Endodermal cell (in vitro differentiated cells): ENCODE data around the gene ATP8B4. TPM values are rescaled to one million over a fixed set of nuclear protein-coding genes. Genes with fewer than 3 reads are reported as not detected.

Experiments used
- DNase-seq: peaks from one replicate; pipeline ENCODE4 v3.0.0-alpha.2; 2017
- H3K27ac ChIP-seq: 2 replicates; pipeline ENCODE4 v1.5.1; 2013; ENCODE audit warnings: mild to moderate bottlenecking, low read depth, low read length, moderate library complexity
- H3K27me3 ChIP-seq: 2 replicates; pipeline ENCODE4 v1.6.1; 2013; ENCODE audit warnings: mild to moderate bottlenecking, low read length, moderate library complexity; ENCODE audit not compliant: insufficient read depth, control insufficient read depth, poor library complexity, severe bottlenecking
- H3K36me3 ChIP-seq: 2 replicates; pipeline ENCODE4 v1.7.0; 2013; ENCODE audit warnings: mild to moderate bottlenecking, low read length, moderate library complexity; ENCODE audit not compliant: control insufficient read depth, insufficient read depth
- H3K4me1 ChIP-seq: one replicate; pipeline ENCODE4 v1.7.0; 2013; ENCODE audit warnings: low read length; ENCODE audit not compliant: control insufficient read depth, insufficient read depth
- H3K4me3 ChIP-seq: 2 replicates; pipeline ENCODE4 v1.5.1; 2013; ENCODE audit warnings: mild to moderate bottlenecking, low read length, moderate library complexity
- H3K9ac ChIP-seq: 2 replicates; pipeline ENCODE4 v1.6.1; 2013; ENCODE audit warnings: mild to moderate bottlenecking, low read length, moderate library complexity; ENCODE audit not compliant: poor library complexity, severe bottlenecking; ENCODE audit errors: extremely low read depth
- H3K9me3 ChIP-seq: 2 replicates; pipeline ENCODE4 v1.6.1; 2013; ENCODE audit warnings: mild to moderate bottlenecking, low read length, moderate library complexity; ENCODE audit not compliant: control insufficient read depth
- H3K27ac Mint-ChIP-seq: 2 replicates; pipeline ENCODE4 v1.8.0; 2020; ENCODE audit warnings: mixed read lengths
- H3K27me3 Mint-ChIP-seq: 2 replicates; pipeline ENCODE4 v1.8.0; 2021; ENCODE audit warnings: mild to moderate bottlenecking, mixed read lengths; ENCODE audit not compliant: insufficient read depth
- H3K36me3 Mint-ChIP-seq: 2 replicates; pipeline ENCODE4 v1.8.0; 2020; ENCODE audit warnings: low read depth, mixed read lengths
- H3K4me1 Mint-ChIP-seq: 2 replicates; pipeline ENCODE4 v1.8.0; 2020; ENCODE audit warnings: mixed read lengths
- H3K4me3 Mint-ChIP-seq: 2 replicates; pipeline ENCODE4 v1.8.0; 2020; ENCODE audit warnings: mild to moderate bottlenecking, moderate library complexity, mixed read lengths
- H3K9me3 Mint-ChIP-seq: 2 replicates; pipeline ENCODE4 v1.8.0; 2020; ENCODE audit warnings: mild to moderate bottlenecking, mixed read lengths
- CTCF ChIP-seq: fragments of 200-600 bp; sonication (generic); conservative IDR thresholded peaks from 2 replicates; pipeline ENCODE4 v1.5.0; 2021; ENCODE audit warnings: antibody characterized with exemption, mild to moderate bottlenecking
- WGBS, 2 experiments: methylation state at CpG; one replicate each; pipeline versions ENCODE4 v1.1.5 to v1.1.7; 2013; ENCODE audit warnings: missing lambda C conversion rate in 2 of 2, mixed read lengths in 1 of 2; ENCODE audit not compliant: insufficient coverage in 1 of 2, insufficient read length in 1 of 2; 5-methylcytosine and 5-hydroxymethylcytosine counted together
- total RNA-seq, 2 donors: library from RNA; stranded (reverse); fragmentation: NEBNext Ultra II Directional in 1 of 2; extraction: Animal tissue kit (Norgen Biotek cat#: 25700) in 1 of 2; gene quantifications; 2 replicates in 1 of 2; 3 replicates in 1 of 2; pipeline ENCODE4 v1.2.1, GENCODE V29; 2021

Gene ATP8B4
- total RNA-seq, 2 donors from 2014 or later = 0.64 to 0.95 TPM

DNA sequence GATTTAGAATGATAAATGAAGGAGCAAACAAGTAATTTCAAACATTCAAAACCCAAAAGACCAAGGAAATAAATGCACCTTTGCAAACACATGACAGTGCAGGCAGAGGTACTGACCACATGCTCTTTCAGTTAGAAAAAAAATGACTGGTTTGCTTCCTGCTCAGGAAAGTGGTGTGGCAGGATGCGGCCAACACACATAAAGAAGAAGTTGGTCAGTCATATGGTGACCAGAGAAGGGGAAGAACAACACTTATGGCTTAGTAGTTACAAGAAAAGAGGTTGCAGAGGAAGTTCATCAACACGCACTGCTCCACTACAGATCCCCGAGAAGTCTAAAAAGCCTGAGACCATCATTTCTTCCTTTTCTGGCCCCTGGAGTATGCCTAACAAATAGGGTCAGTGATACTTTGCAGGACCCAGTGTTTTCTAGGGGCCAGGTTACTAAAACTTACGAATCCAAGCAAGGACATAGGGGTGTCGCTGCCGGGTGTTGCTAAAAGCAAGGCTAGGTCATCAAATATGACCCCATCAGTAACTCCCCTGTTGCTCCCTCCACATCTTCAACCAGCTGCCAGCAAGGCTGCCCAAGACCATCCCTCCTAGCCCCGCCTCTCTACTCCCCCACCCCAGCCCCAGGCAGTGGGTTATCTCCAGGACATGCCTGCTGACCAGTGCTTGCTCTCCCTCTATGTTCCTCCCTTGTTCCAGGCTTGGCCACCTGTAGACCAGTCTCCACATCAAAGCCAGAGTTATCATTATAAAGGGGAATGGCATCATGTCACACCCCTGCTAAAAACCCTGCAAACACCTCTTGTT is 11.2 kb downstream of the ATP8B4 start:
- no peaks in the 10 kb centered on the region for H3K4me1 Mint-ChIP-seq

GRCh38 chr15:50107157-50107556 is 11.9 kb downstream of the ATP8B4 start:
- no peaks in the 10 kb centered on the region for H3K36me3 ChIP-seq
- H3K4me1 ChIP-seq = no peaks in the 10 kb centered on the region
- DNase-seq = no peak
- TF ChIP-seq CTCF = no peak
- H3K4me3 ChIP-seq = no peak overlapping the region
- no peak overlapping the region for H3K9ac ChIP-seq
- H3K36me3 Mint-ChIP-seq = no peaks in the 10 kb centered on the region
- H3K27ac Mint-ChIP-seq = no peak overlapping the region
- H3K4me3 Mint-ChIP-seq = no peak overlapping the region
- H3K9me3 Mint-ChIP-seq = no peaks in the 10 kb centered on the region
- H3K4me1 Mint-ChIP-seq = no peaks in the 10 kb centered on the region
- 92 to 95% methylated on average over 2 to 3 of the region's 4 CpGs for WGBS, 2 experiments
- no peaks in the 10 kb centered on the region for H3K27me3 ChIP-seq
- H3K27ac ChIP-seq = no peak overlapping the region
- no peaks in the 10 kb centered on the region for H3K9me3 ChIP-seq
- peaks cover 5% of the 10 kb centered on the region for H3K27me3 Mint-ChIP-seq

More for the DNA sequence above, 11.2 kb downstream of the ATP8B4 start:
- H3K27me3 ChIP-seq = no peaks in the 10 kb centered on the region
- H3K9me3 ChIP-seq = no peaks in the 10 kb centered on the region
- no peaks in the 10 kb centered on the region for H3K36me3 Mint-ChIP-seq
- H3K27ac ChIP-seq = no peak overlapping the region
- H3K4me3 Mint-ChIP-seq = no peak overlapping the region
- no peak overlapping the region for H3K9ac ChIP-seq
- no peak overlapping the region for H3K4me3 ChIP-seq
- H3K4me1 ChIP-seq = no peaks in the 10 kb centered on the region
- DNase-seq = no peak
- 94 to 95% methylated on average over 6 to 7 of the region's 7 CpGs for WGBS, 2 experiments
- H3K27me3 Mint-ChIP-seq = peaks cover 5% of the 10 kb centered on the region
- H3K9me3 Mint-ChIP-seq = no peaks in the 10 kb centered on the region
- H3K36me3 ChIP-seq = no peaks in the 10 kb centered on the region
- TF ChIP-seq CTCF = no peak
- no peak overlapping the region for H3K27ac Mint-ChIP-seq

DNA sequence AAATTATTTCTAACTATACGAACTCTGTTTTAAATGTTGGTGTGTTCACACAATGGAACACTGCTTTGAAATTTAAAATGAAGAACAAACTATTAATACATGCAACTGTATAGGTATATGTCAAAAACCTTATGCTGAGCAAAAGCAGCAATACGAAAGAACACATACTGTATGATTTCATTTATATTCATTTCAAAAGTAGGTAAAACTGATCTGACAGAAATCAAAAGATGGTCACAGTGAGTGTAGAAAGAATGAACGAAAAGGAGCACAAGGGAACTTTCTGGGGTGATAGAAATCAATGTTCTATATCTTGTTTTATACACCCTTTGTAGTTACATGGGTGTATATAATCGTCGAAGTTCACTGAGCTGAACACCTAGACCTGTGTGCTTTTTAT is 12.6 kb downstream of the ATP8B4 start:
- Mint-ChIP-seq H3K27ac (no peak overlapping the region), H3K36me3 (no peaks in the 10 kb centered on the region), H3K4me1 (no peaks in the 10 kb centered on the region), H3K4me3 (no peak overlapping the region), H3K9me3 (no peaks in the 10 kb centered on the region), H3K27me3 (peaks cover 5% of the 10 kb centered on the region)
- no peak for DNase-seq
- H3K27me3 ChIP-seq = no peaks in the 10 kb centered on the region
- no peaks in the 10 kb centered on the region for H3K9me3 ChIP-seq
- no peaks in the 10 kb centered on the region for H3K36me3 ChIP-seq
- H3K27ac ChIP-seq = no peak overlapping the region
- TF ChIP-seq CTCF = no peak
- no peak overlapping the region for H3K4me3 ChIP-seq
- H3K4me1 ChIP-seq = no peaks in the 10 kb centered on the region
- no peak overlapping the region for H3K9ac ChIP-seq
- WGBS, 2 experiments = 89 to 100% methylated on average over 1 to 2 of the region's 5 CpGs
